SK-N-MC (cell line): ENCODE measurements around the gene TMEM259.

Source experiments
- EZH2 ChIP-seq: fragments of 200-600 bp; sonication (generic); IDR thresholded peaks from one replicate; pipeline ENCODE4 v1.6.1; 2017; ENCODE audit warnings: antibody characterized with exemption
- FOXP2 ChIP-seq: optimal IDR thresholded peaks from 2 replicates; pipeline ENCODE3; 2011; ENCODE audit warnings: mild to moderate bottlenecking, moderate library complexity; ENCODE audit not compliant: insufficient read depth; ENCODE audit errors: extremely low read length, control extremely low read depth
- POLR2AphosphoS5 ChIP-seq: IDR thresholded peaks from 2 replicates; pipeline ENCODE4 v1.6.1; 2012; ENCODE audit warnings: mild to moderate bottlenecking, low read depth, low read length, borderline replicate concordance

DNA sequence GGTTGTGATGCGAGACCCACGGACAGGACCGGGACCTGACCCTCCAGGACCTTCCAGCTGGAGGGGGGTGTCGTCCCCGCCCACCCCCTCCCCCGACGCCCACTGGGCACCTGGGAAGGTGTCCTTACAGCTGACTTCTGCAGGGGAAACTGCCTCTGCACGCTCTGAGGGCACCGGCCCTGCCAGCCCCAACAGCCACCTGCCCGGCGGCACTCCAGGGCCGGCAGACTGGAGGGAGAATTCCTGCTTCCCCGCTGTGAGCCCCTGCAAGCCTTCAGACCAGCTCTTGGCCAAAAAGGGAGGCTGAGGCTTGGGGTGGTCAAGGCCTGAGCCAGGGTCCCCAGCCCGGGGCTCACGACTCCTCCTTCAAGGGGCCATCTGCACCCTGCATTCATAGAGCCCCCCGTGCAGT lies 6.7 kb upstream of the TMEM259 start:
- TF ChIP-seq EZH2 (no peak), POLR2AphosphoS5 (no peak), FOXP2 (no peak)
